HepG2 (cell line): Measurements from ENCODE around the gene HEXIM1. TPM values are rescaled to one million over a fixed set of nuclear protein-coding genes. Genes with fewer than 3 reads are reported as not detected.
A peak's percentile ranks its signal among the peaks of the same experiment; 100 is the strongest.

Source experiments
- DMAP1 ChIP-seq: IDR thresholded peaks from 2 replicates; pipeline ENCODE4 v1.6.1; 2016
- GTF2F1 ChIP-seq: fragments of 150-350 bp; IDR thresholded peaks from 2 replicates; pipeline ENCODE4 v1.6.1; 2014; ENCODE audit warnings: low read length
- HIC2 ChIP-seq: sonication (generic); formaldehyde crosslinking; IDR thresholded peaks from 2 replicates; pipeline ENCODE4 v1.9.0; 2022; ENCODE audit warnings: low read depth, missing genetic modification reagents
- KAT2B ChIP-seq: fragments of 150-350 bp; IDR thresholded peaks from 2 replicates; pipeline ENCODE4 v1.6.1; 2014; ENCODE audit warnings: low read depth, low read length, borderline replicate concordance
- MED8 ChIP-seq: sonication (generic); formaldehyde crosslinking; IDR thresholded peaks from 2 replicates; pipeline ENCODE4 v1.8.1; 2023; ENCODE audit warnings: mild to moderate bottlenecking, missing genetic modification reagents; ENCODE audit not compliant: insufficient replicate concordance
- MLX ChIP-seq: IDR thresholded peaks from 2 replicates; pipeline ENCODE4 v1.6.1; 2016
- MTF2 ChIP-seq: sonication (generic); formaldehyde crosslinking; IDR thresholded peaks from 2 replicates; pipeline ENCODE4 v1.5.0; 2020; ENCODE audit warnings: missing genetic modification reagents, borderline replicate concordance
- NR2F2 ChIP-seq: IDR thresholded peaks from 2 replicates; pipeline ENCODE4 v1.6.1; 2012; ENCODE audit warnings: low read depth, inconsistent platforms, borderline replicate concordance
- PLSCR1 ChIP-seq: sonication (generic); formaldehyde crosslinking; IDR thresholded peaks from 2 replicates; pipeline ENCODE4 v1.5.0; 2020; ENCODE audit warnings: missing genetic modification reagents, mild to moderate bottlenecking, borderline replicate concordance
- PRMT3 ChIP-seq: sonication (generic); formaldehyde crosslinking; IDR thresholded peaks from 2 replicates; pipeline ENCODE4 v1.8.1; 2022; ENCODE audit warnings: low read depth, mild to moderate bottlenecking, moderate library complexity, missing genetic modification reagents, borderline replicate concordance
- SKI ChIP-seq: fragments of 450-650 bp; IDR thresholded peaks from one replicate; pipeline ENCODE4 v1.6.1; 2018; ENCODE audit warnings: mild to moderate bottlenecking; ENCODE audit not compliant: partially characterized antibody
- SMARCC2 ChIP-seq: fragments of 450-650 bp; IDR thresholded peaks from 2 replicates; pipeline ENCODE4 v1.6.1; 2017; ENCODE audit warnings: antibody characterized with exemption, mild to moderate bottlenecking
- SNAPC5 ChIP-seq: sonication (generic); formaldehyde crosslinking; IDR thresholded peaks from 2 replicates; pipeline ENCODE4 v1.8.1; 2023; ENCODE audit warnings: mild to moderate bottlenecking, missing genetic modification reagents, borderline replicate concordance
- TAF15 ChIP-seq: fragments of 200-400 bp; formaldehyde crosslinking; IDR thresholded peaks from one replicate; pipeline ENCODE4 v1.6.1; 2018; ENCODE audit warnings: mild to moderate bottlenecking, low read depth, low read length; ENCODE audit not compliant: poor library complexity, severe bottlenecking
- TBP ChIP-seq: sonication (generic); formaldehyde crosslinking; IDR thresholded peaks from 2 replicates; pipeline ENCODE4 v1.5.0; 2020; ENCODE audit warnings: missing genetic modification reagents
- USF2 ChIP-seq, 2 experiments: sonication (generic) in 1 of 2; formaldehyde crosslinking in 1 of 2; IDR thresholded peaks; 2 replicates each; pipeline versions ENCODE4 v1.5.1 to v1.6.1; 2011 to 2020; ENCODE audit warnings: borderline replicate concordance in 1 of 2, low read depth in 1 of 2, low read length in 1 of 2, mild to moderate bottlenecking in 1 of 2, missing genetic modification reagents in 1 of 2, moderate library complexity in 1 of 2
- ZNF17 ChIP-seq: sonication (generic); formaldehyde crosslinking; IDR thresholded peaks from 2 replicates; pipeline ENCODE4 v1.5.0; 2020; ENCODE audit warnings: mild to moderate bottlenecking, missing genetic modification reagents
- ZNF260 ChIP-seq: sonication (generic); formaldehyde crosslinking; IDR thresholded peaks from 2 replicates; pipeline ENCODE4 v1.4.0; 2020; ENCODE audit warnings: missing genetic modification reagents, low read depth, mild to moderate bottlenecking, borderline replicate concordance
- ZNF281 ChIP-seq: sonication (generic); formaldehyde crosslinking; IDR thresholded peaks from 2 replicates; pipeline ENCODE4 v1.4.0; 2020; ENCODE audit warnings: missing genetic modification reagents, borderline replicate concordance
- ZNF468 ChIP-seq: sonication (generic); formaldehyde crosslinking; IDR thresholded peaks from 2 replicates; pipeline ENCODE4 v1.8.0; 2022; ENCODE audit warnings: mild to moderate bottlenecking, moderate library complexity, missing genetic modification reagents
- ZNF543 ChIP-seq: sonication (generic); formaldehyde crosslinking; IDR thresholded peaks from 2 replicates; pipeline ENCODE4 v1.4.0; 2020; ENCODE audit warnings: mild to moderate bottlenecking, missing genetic modification reagents
- polyA plus RNA-seq, 8 experiments: library from polyadenylated mRNA; depleted of rRNA in 3 of 8; stranded (reverse) in 7 of 8; unstranded in 1 of 8; fragments of >200 nt; fragmentation: Illumina TruSeq in 4 of 8; extraction: Trizol in 4 of 8; gene quantifications; 2 replicates each; pipeline versions ENCODE4 v1.2.1 to v1.2.3, GENCODE V29; 2011 to 2016; ENCODE audit warnings: low read depth in 4 of 8, missing spikeins in 1 of 8, mixed read lengths in 1 of 8; ENCODE audit not compliant: insufficient read depth in 1 of 8
- total RNA-seq, 5 experiments: library from RNA; depleted of rRNA; stranded (reverse); fragments of >200 nt; fragmentation: Illumina TruSeq; extraction: Trizol; gene quantifications; 2 replicates each; pipeline ENCODE4 v1.2.3, GENCODE V29; 2016; ENCODE audit warnings: low read depth in 1 of 5

The HEXIM1 gene
- total and polyA plus RNA-seq, 2 of the 13 experiments (the other 11 are each of a cell fraction or from before 2014, with no cell fraction given): 10.5 to 16.6 TPM

GRCh38 chr17:45149037-45149668 is 878 bp downstream of the HEXIM1 start (continued):
- TF ChIP-seq ZNF17 (CRISPR knock-in tag) (no peak), MED8 (CRISPR knock-in tag) (no peak), SMARCC2 (no peak), USF2 (IDR thresholded peaks at IDR 0.05; ENCODE audit: low read depth, low read length) (no peak), USF2 (CRISPR knock-in tag; IDR thresholded peaks at IDR 0.05; ENCODE audit: borderline replicate concordance) (0 out of 2 replicates have a peak, but pooled peaks have one; percentile 34), TBP (CRISPR knock-in tag) (no peak), TAF15 (peak; percentile 73), PLSCR1 (CRISPR knock-in tag) (peak; percentile 31; the same call in 1 of the 2 replicates), ZNF260 (CRISPR knock-in tag) (no peak), GTF2F1 (no peak; the same call in 1 of the 2 replicates), SKI (no peak), MTF2 (CRISPR knock-in tag) (no peak), ZNF468 (no peak), DMAP1 (CRISPR knock-in tag) (peak; percentile 35; the same call in 1 of the 2 replicates), HIC2 (0 out of 2 replicates have a peak, but pooled peaks have one; percentile 30), NR2F2 (no peak), PRMT3 (CRISPR knock-in tag) (peak; percentile 2; the same call in 1 of the 2 replicates), MLX (CRISPR knock-in tag) (0 out of 2 replicates have a peak, but pooled peaks have one; percentile 18), ZNF281 (CRISPR knock-in tag) (peak; percentile 93), ZNF543 (CRISPR knock-in tag) (no peak), KAT2B (no peak), SNAPC5 (peak; percentile 47)
